Neuronal stem cell (in vitro differentiated cells): ENCODE data around the gene RBCK1.
"Not testable (repeated sequence)": the region's sequence is repeated elsewhere in the genome, so short reads cannot be mapped to it uniquely, and the experiment has no call there.

Source experiments
- DNase-seq: peaks from one replicate; pipeline ENCODE4 v3.0.0-alpha.2; 2013; ENCODE audit warnings: low spot score
- H2AFZ ChIP-seq: one replicate; pipeline ENCODE4 v1.6.1; 2013; ENCODE audit warnings: mild to moderate bottlenecking, low read length, inconsistent platforms
- H2AK5ac ChIP-seq: 2 replicates; pipeline ENCODE4 v1.6.1; 2013; ENCODE audit warnings: low read depth, mild to moderate bottlenecking, inconsistent platforms, low read length, moderate library complexity, mixed read lengths
- H2BK120ac ChIP-seq: 2 replicates; pipeline ENCODE4 v1.6.1; 2013; ENCODE audit warnings: low read depth, mild to moderate bottlenecking, inconsistent platforms, low read length, moderate library complexity, mixed read lengths
- H2BK12ac ChIP-seq: one replicate; pipeline ENCODE4 v1.6.1; 2013; ENCODE audit warnings: low read length, inconsistent platforms
- H2BK15ac ChIP-seq: 2 replicates; pipeline ENCODE4 v1.6.1; 2013; ENCODE audit warnings: mild to moderate bottlenecking, low read length, inconsistent platforms, mixed read lengths
- H2BK5ac ChIP-seq: one replicate; pipeline ENCODE4 v1.6.1; 2013; ENCODE audit warnings: inconsistent platforms, mild to moderate bottlenecking, low read length, moderate library complexity
- H3K14ac ChIP-seq: one replicate; pipeline ENCODE4 v1.6.1; 2013; ENCODE audit warnings: low read length, inconsistent platforms
- H3K18ac ChIP-seq: 2 replicates; pipeline ENCODE4 v1.6.1; 2013; ENCODE audit warnings: low read length, inconsistent platforms
- H3K23ac ChIP-seq: 2 replicates; pipeline ENCODE4 v1.6.1; 2013; ENCODE audit warnings: low read depth, mild to moderate bottlenecking, mixed read lengths, low read length, inconsistent platforms; ENCODE audit not compliant: poor library complexity
- H3K27ac ChIP-seq: replicated peaks from 3 replicates; pipeline ENCODE4 v1.5.1; 2013; ENCODE audit warnings: low read length, inconsistent platforms
- H3K27me3 ChIP-seq, 3 experiments: 2 replicates each; pipeline ENCODE4 v1.6.1; 2013; ENCODE audit warnings: low read length in 3 of 3, mild to moderate bottlenecking in 2 of 3, inconsistent platforms in 1 of 3, low read depth in 1 of 3, mixed read lengths in 1 of 3, moderate library complexity in 1 of 3; ENCODE audit not compliant: control insufficient read depth in 3 of 3, insufficient read depth in 3 of 3
- H3K36me3 ChIP-seq, 2 donors: replicated peaks in 1 of 2; 2 replicates each; pipeline ENCODE4 v1.6.1; 2013; ENCODE audit warnings: low read length in 2 of 2; ENCODE audit not compliant: control insufficient read depth in 2 of 2, insufficient read depth in 2 of 2
- H3K4ac ChIP-seq: 2 replicates; pipeline ENCODE4 v1.6.1; 2013; ENCODE audit warnings: inconsistent platforms, mild to moderate bottlenecking, low read length, moderate library complexity
- H3K4me1 ChIP-seq, 2 donors: 1 replicate in 1 of 2; 2 replicates in 1 of 2; pipeline ENCODE4 v1.6.1; 2013; ENCODE audit warnings: low read length in 2 of 2, low read depth in 1 of 2; ENCODE audit not compliant: control insufficient read depth in 2 of 2, insufficient read depth in 1 of 2
- H3K4me2 ChIP-seq: one replicate; pipeline ENCODE4 v1.6.1; 2013; ENCODE audit warnings: mild to moderate bottlenecking, low read length, inconsistent platforms; ENCODE audit not compliant: insufficient read depth, poor library complexity, severe bottlenecking
- H3K4me3 ChIP-seq, 2 donors: 2 replicates each; pipeline ENCODE4 v1.5.1; 2013; ENCODE audit warnings: low read length in 2 of 2, mild to moderate bottlenecking in 2 of 2, inconsistent platforms in 1 of 2, moderate library complexity in 1 of 2
- H3K79me1 ChIP-seq: one replicate; pipeline ENCODE4 v1.6.1; 2013; ENCODE audit warnings: low read depth, mild to moderate bottlenecking, inconsistent platforms, low read length, moderate library complexity
- H3K9ac ChIP-seq: one replicate; pipeline ENCODE4 v1.6.1; 2013; ENCODE audit warnings: mild to moderate bottlenecking, low read depth, low read length, inconsistent platforms; ENCODE audit not compliant: poor library complexity
- H3K9me3 ChIP-seq, 2 donors: replicated peaks in 1 of 2; 2 replicates each; pipeline versions ENCODE3 to v1.6.1; 2013; ENCODE audit warnings: low read length in 2 of 2, mild to moderate bottlenecking in 2 of 2, inconsistent platforms in 1 of 2, low read depth in 1 of 2, mixed read lengths in 1 of 2, moderate library complexity in 1 of 2; ENCODE audit not compliant: control insufficient read depth in 2 of 2, insufficient read depth in 1 of 2
- H4K8ac ChIP-seq: one replicate; pipeline ENCODE4 v1.6.1; 2013; ENCODE audit warnings: low read depth, mild to moderate bottlenecking, inconsistent platforms, low read length, moderate library complexity
- H4K91ac ChIP-seq: one replicate; pipeline ENCODE4 v1.6.1; 2013; ENCODE audit warnings: low read length, low read depth, mild to moderate bottlenecking, inconsistent platforms; ENCODE audit not compliant: poor library complexity
- WGBS, 2 donors: extraction: QIAGEN DNeasy Blood & Tissue Kit; methylation state at CpG; one replicate each; pipeline ENCODE4 v1.1.7; 2013; ENCODE audit warnings: missing lambda C conversion rate in 2 of 2, mixed read lengths in 1 of 2; ENCODE audit not compliant: insufficient read length in 2 of 2, insufficient replicate concordance in 1 of 2; ENCODE audit errors: extremely low coverage in 2 of 2; 5-methylcytosine and 5-hydroxymethylcytosine counted together

The RBCK1 gene

GRCh38 chr20:386634-387033 is 21.5 kb upstream of the RBCK1 start:
- no CpG with 5 or more reads among the region's 8 CpGs for WGBS, 2 donors
- H2AFZ ChIP-seq, H3K27ac ChIP-seq, H2BK5ac ChIP-seq, H3K23ac ChIP-seq, DNase-seq, H3K79me1 ChIP-seq, H2BK12ac ChIP-seq, H2AK5ac ChIP-seq, H3K27me3 ChIP-seq, H3K9me3 ChIP-seq, H3K18ac ChIP-seq, H3K9ac ChIP-seq, H4K8ac ChIP-seq, H2BK15ac ChIP-seq, H3K4ac ChIP-seq, H3K4me1 ChIP-seq, H3K14ac ChIP-seq, H3K4me3 ChIP-seq, H3K4me2 ChIP-seq, H2BK120ac ChIP-seq, H4K91ac ChIP-seq: not testable (repeated sequence)
- peaks cover 3 to 25% of the 10 kb centered on the region in 2 donors for H3K36me3 ChIP-seq

- no peak for DNase-seq
- Histone ChIP-seq H2AK5ac (no peak overlapping the region), H3K9ac (no peak overlapping the region), H3K79me1 (no peaks in the 10 kb centered on the region), H2AFZ (no peak overlapping the region), H3K23ac (no peak overlapping the region), H2BK12ac (no peak overlapping the region), H4K8ac (no peak overlapping the region), H3K4ac (no peak overlapping the region), H4K91ac (no peak overlapping the region), H3K4me3 (no peak overlapping the region), H3K4me2 (no peak overlapping the region), H2BK5ac (no peak overlapping the region), H2BK120ac (no peak overlapping the region), H3K27ac (no peak overlapping the region), H3K36me3 (peaks cover 3 to 30% of the 10 kb centered on the region in 2 donors), H3K27me3 (peaks cover 0 to 2% (median under 1%) of the 10 kb centered on the region in 3 experiments), H3K4me1 (peaks cover 0 to 1% of the 10 kb centered on the region in 2 donors), H3K9me3 (no peaks in the 10 kb centered on the region), H3K18ac (no peak overlapping the region), H2BK15ac (no peak overlapping the region), H3K14ac (no peak overlapping the region)
- WGBS, 2 donors = no CpG with 5 or more reads among the region's 3 CpGs
Observed at GRCh38 chr20:387520-387919, 20.6 kb upstream of the RBCK1 start.

GRCh38 chr20:388034-388994 is 19.8 kb upstream of the RBCK1 start:
- no CpG with 5 or more reads among the region's 21 CpGs for WGBS, 2 donors
- Histone ChIP-seq H3K36me3 (peaks cover 3 to 35% of the 10 kb centered on the region in 2 donors), H2BK12ac (no peak overlapping the region), H3K27me3 (peaks cover 0 to 2% (median 0%) of the 10 kb centered on the region in 3 experiments), H2AK5ac (no peak overlapping the region), H2AFZ (no peak overlapping the region), H3K27ac (no peak overlapping the region), H3K23ac (no peak overlapping the region), H3K9me3 (no peaks in the 10 kb centered on the region), H3K4ac (no peak overlapping the region), H3K14ac (no peak overlapping the region), H3K4me3 (peak overlapping the region in 1 of 2 donors; percentile 35), H4K8ac (no peak overlapping the region), H3K79me1 (no peaks in the 10 kb centered on the region), H4K91ac (no peak overlapping the region), H2BK5ac (no peak overlapping the region), H3K4me2 (no peak overlapping the region), H3K9ac (no peak overlapping the region), H2BK120ac (no peak overlapping the region), H3K18ac (no peak overlapping the region), H2BK15ac (no peak overlapping the region), H3K4me1 (peaks cover 0 to 1% of the 10 kb centered on the region in 2 donors)
- DNase-seq = no peak

- no peak overlapping the region for H4K8ac ChIP-seq
- H3K4me1 ChIP-seq = no peaks in the 10 kb centered on the region
- peaks cover 3 to 41% of the 10 kb centered on the region in 2 donors for H3K36me3 ChIP-seq
- H3K9me3 ChIP-seq = no peaks in the 10 kb centered on the region
- H2BK15ac ChIP-seq = no peak overlapping the region
- no peak overlapping the region for H3K4me3 ChIP-seq
- H3K18ac ChIP-seq = no peak overlapping the region
- H3K27me3 ChIP-seq = no peaks in the 10 kb centered on the region
- no peak overlapping the region for H4K91ac ChIP-seq
- H2BK5ac ChIP-seq = no peak overlapping the region
- no peak for DNase-seq
- H3K14ac ChIP-seq = no peak overlapping the region
- no CpG with 5 or more reads among the region's 6 CpGs for WGBS, 2 donors
- no peak overlapping the region for H2BK12ac ChIP-seq
- H2AFZ ChIP-seq = no peak overlapping the region
- H2AK5ac ChIP-seq = no peak overlapping the region
- no peak overlapping the region for H2BK120ac ChIP-seq
- no peak overlapping the region for H3K4me2 ChIP-seq
- no peak overlapping the region for H3K23ac ChIP-seq
- no peak overlapping the region for H3K4ac ChIP-seq
- H3K9ac ChIP-seq = no peak overlapping the region
- H3K79me1 ChIP-seq = no peaks in the 10 kb centered on the region
- no peak overlapping the region for H3K27ac ChIP-seq
Observed at GRCh38 chr20:389220-389619, 18.9 kb upstream of the RBCK1 start.
